HCT116 (cell line): ENCODE results near the gene PHOSPHO2.

Experiments used
- CTCF ChIP-seq, 3 experiments: fragments of 200-600 bp in 1 of 3; sonication (generic) in 1 of 3; IDR thresholded peaks in 2 of 3; conservative IDR thresholded peaks in 1 of 3; 2 replicates each; pipeline ENCODE4 v1.5.1; 2012 to 2017; ENCODE audit warnings: low read depth in 2 of 3, low read length in 2 of 3, antibody characterized with exemption in 1 of 3, borderline replicate concordance in 1 of 3, control low read depth in 1 of 3, mild to moderate bottlenecking in 1 of 3, mixed read lengths in 1 of 3, mixed run types in 1 of 3, moderate library complexity in 1 of 3; ENCODE audit not compliant: insufficient read depth in 1 of 3
- POLR2A ChIP-seq: IDR thresholded peaks from 2 replicates; pipeline ENCODE4 v1.7.0; 2011; ENCODE audit warnings: borderline replicate concordance; ENCODE audit not compliant: insufficient read depth, insufficient read length; ENCODE audit errors: extremely low read depth
- POLR2AphosphoS5 ChIP-seq: IDR thresholded peaks from 2 replicates; pipeline ENCODE4 v1.6.1; 2011; ENCODE audit warnings: mild to moderate bottlenecking, low read depth, low read length, moderate library complexity
- ZFX ChIP-seq: fragments of 450-650 bp; IDR thresholded peaks from 2 replicates; pipeline ENCODE4 v1.6.1; 2017

- TF ChIP-seq POLR2AphosphoS5 (no peak), CTCF (IDR thresholded peaks at IDR 0.05 in 2 of 3, conservative IDR thresholded peaks at IDR 0.05 in 1 of 3; ENCODE audit: borderline replicate concordance in 1 of 3, insufficient read depth in 1 of 3, low read depth in 2 of 3, low read length in 2 of 3) (no peak), ZFX (no peak), POLR2A (no peak)
These were observed 22.1 kb downstream of the PHOSPHO2 start for GRCh38 chr2:169716238-169716886.
